SU-DHL-6 (cell line): ENCODE data around the gene DACH1.

Experiments used
- H2AFZ ChIP-seq: fragments of 200-600 bp; sonication (generic); 2 replicates; pipeline ENCODE4 v1.6.1; 2014; ENCODE audit warnings: low read depth, mild to moderate bottlenecking, moderate library complexity, mixed read lengths, antibody characterized with exemption, low read length; ENCODE audit not compliant: severe bottlenecking
- H3F3A ChIP-seq: fragments of 200-600 bp; shearing (Covaris generic); 2 replicates; pipeline ENCODE4 v1.6.0; 2016; ENCODE audit warnings: antibody characterized with exemption, mild to moderate bottlenecking; ENCODE audit not compliant: insufficient read depth
- H3K27ac ChIP-seq: fragments of 200-600 bp; sonication (generic); 2 replicates; pipeline ENCODE4 v1.5.1; 2016; ENCODE audit warnings: low read depth, mild to moderate bottlenecking, low read length, moderate library complexity, mixed read lengths
- H3K27me3 ChIP-seq: fragments of 200-600 bp; sonication (generic), shearing (Covaris generic); 2 replicates; pipeline ENCODE4 v1.6.0; 2014; ENCODE audit warnings: mild to moderate bottlenecking, low read length
- H3K36me3 ChIP-seq: fragments of 200-600 bp; sonication (generic); 2 replicates; pipeline ENCODE4 v1.6.1; 2014; ENCODE audit warnings: mild to moderate bottlenecking, low read length, mixed read lengths
- H3K4me2 ChIP-seq: fragments of 300-600, 200-600 bp; shearing (Covaris generic), sonication (generic); 2 replicates; pipeline ENCODE4 v1.6.0; 2014; ENCODE audit warnings: low read length, low read depth, mild to moderate bottlenecking; ENCODE audit not compliant: poor library complexity, severe bottlenecking
- H3K4me3 ChIP-seq: fragments of 200-600 bp; sonication (generic); 2 replicates; pipeline ENCODE4 v1.5.1; 2014; ENCODE audit warnings: antibody characterized with exemption, low read length, mild to moderate bottlenecking, mixed read lengths; ENCODE audit not compliant: insufficient read depth, poor library complexity, severe bottlenecking
- H3K79me2 ChIP-seq: fragments of 200-600 bp; sonication (generic); 2 replicates; pipeline ENCODE4 v1.6.1; 2014; ENCODE audit warnings: mild to moderate bottlenecking, low read length, moderate library complexity; ENCODE audit not compliant: insufficient read depth
- H3K9ac ChIP-seq: fragments of 200-600 bp; sonication (generic); 2 replicates; pipeline ENCODE4 v1.7.0; 2014; ENCODE audit warnings: mild to moderate bottlenecking, low read length
- H3K9me2 ChIP-seq: fragments of 200-600 bp; sonication (generic); replicated peaks from 2 replicates; pipeline ENCODE4 v1.6.1; 2014; ENCODE audit warnings: low read length; ENCODE audit not compliant: insufficient read depth
- H3K9me3 ChIP-seq: fragments of 200-600 bp; sonication (generic); 2 replicates; pipeline ENCODE4 v1.6.1; 2014; ENCODE audit warnings: low read length, mixed read lengths; ENCODE audit not compliant: insufficient read depth
- H4K20me1 ChIP-seq: fragments of 200-600 bp; sonication (generic); 2 replicates; pipeline ENCODE4 v1.6.1; 2014; ENCODE audit warnings: low read depth, mild to moderate bottlenecking, antibody characterized with exemption, low read length, moderate library complexity, mixed read lengths
- EZH2phosphoT487 ChIP-seq: fragments of 200-600 bp; sonication (generic), shearing (Covaris generic); conservative IDR thresholded peaks from 2 replicates; pipeline ENCODE4 v1.6.1; 2018; ENCODE audit warnings: mild to moderate bottlenecking, antibody characterized with exemption, low read length, moderate library complexity, mixed read lengths
- TF ChIP-seq, protein P1 (sequence below): fragments of 200-600 bp; sonication (generic); IDR thresholded peaks from one replicate; pipeline ENCODE4 v1.5.1; 2017; ENCODE audit warnings: antibody characterized with exemption, mild to moderate bottlenecking, low read length, moderate library complexity; ENCODE audit not compliant: insufficient read depth, poor library complexity, severe bottlenecking

The DACH1 gene

DNA sequence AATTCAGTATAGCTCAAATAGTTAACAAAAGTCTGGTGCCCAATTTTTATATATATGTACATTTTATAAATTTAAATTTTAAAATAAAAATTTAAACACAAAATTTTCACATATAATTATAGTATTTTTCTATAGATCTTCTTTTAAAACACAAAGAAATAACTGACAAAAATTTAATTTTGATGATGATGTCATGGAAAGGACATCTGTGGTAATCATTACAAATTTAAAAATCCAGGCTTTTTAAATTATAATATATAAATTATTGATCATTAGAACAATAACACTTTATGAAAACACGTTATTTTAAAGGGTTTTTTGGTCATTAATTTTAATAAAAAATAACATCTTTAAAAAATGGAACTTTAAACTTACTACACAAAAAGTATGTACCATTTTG lies 381.1 kb downstream of the DACH1 start:
- Histone ChIP-seq H3K4me3 (no peak overlapping the region), H3K4me2 (no peak overlapping the region), H3K79me2 (no peaks in the 10 kb centered on the region), H3K27me3 (no peaks in the 10 kb centered on the region), H3K9me2 (no peaks in the 10 kb centered on the region), H3K36me3 (no peaks in the 10 kb centered on the region), H2AFZ (no peak overlapping the region), H3K9ac (no peak overlapping the region), H3K27ac (no peak overlapping the region), H3K9me3 (no peaks in the 10 kb centered on the region), H3F3A (no peaks in the 10 kb centered on the region), H4K20me1 (no peaks in the 10 kb centered on the region)
- TF ChIP-seq, protein P1, sequence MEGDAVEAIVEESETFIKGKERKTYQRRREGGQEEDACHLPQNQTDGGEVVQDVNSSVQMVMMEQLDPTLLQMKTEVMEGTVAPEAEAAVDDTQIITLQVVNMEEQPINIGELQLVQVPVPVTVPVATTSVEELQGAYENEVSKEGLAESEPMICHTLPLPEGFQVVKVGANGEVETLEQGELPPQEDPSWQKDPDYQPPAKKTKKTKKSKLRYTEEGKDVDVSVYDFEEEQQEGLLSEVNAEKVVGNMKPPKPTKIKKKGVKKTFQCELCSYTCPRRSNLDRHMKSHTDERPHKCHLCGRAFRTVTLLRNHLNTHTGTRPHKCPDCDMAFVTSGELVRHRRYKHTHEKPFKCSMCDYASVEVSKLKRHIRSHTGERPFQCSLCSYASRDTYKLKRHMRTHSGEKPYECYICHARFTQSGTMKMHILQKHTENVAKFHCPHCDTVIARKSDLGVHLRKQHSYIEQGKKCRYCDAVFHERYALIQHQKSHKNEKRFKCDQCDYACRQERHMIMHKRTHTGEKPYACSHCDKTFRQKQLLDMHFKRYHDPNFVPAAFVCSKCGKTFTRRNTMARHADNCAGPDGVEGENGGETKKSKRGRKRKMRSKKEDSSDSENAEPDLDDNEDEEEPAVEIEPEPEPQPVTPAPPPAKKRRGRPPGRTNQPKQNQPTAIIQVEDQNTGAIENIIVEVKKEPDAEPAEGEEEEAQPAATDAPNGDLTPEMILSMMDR, result no peak
- TF ChIP-seq EZH2phosphoT487, result no peak

GRCh38 chr13:71483733-71484132 lies 383.3 kb downstream of the DACH1 start:
- Histone ChIP-seq H3K9ac (no peak overlapping the region), H3K79me2 (no peaks in the 10 kb centered on the region), H4K20me1 (no peaks in the 10 kb centered on the region), H3K27ac (no peak overlapping the region), H3K9me2 (no peaks in the 10 kb centered on the region), H3K4me3 (no peak overlapping the region), H3K27me3 (no peaks in the 10 kb centered on the region), H3K4me2 (no peak overlapping the region), H3F3A (no peaks in the 10 kb centered on the region), H2AFZ (no peak overlapping the region), H3K9me3 (no peaks in the 10 kb centered on the region), H3K36me3 (no peaks in the 10 kb centered on the region)
- TF ChIP-seq, protein P1, result no peak
- TF ChIP-seq EZH2phosphoT487, result no peak

GRCh38 chr13:71481501-71481900 lies 385.5 kb downstream of the DACH1 start:
- TF ChIP-seq, protein P1, result no peak
- TF ChIP-seq EZH2phosphoT487, result no peak
- H3K27ac ChIP-seq, result no peak overlapping the region
- H2AFZ ChIP-seq, result no peak overlapping the region
- H3K9ac ChIP-seq, result no peak overlapping the region
- H3K4me2 ChIP-seq, result no peak overlapping the region
- H3K4me3 ChIP-seq, result no peak overlapping the region
- no peaks in the 10 kb centered on the region for H3K9me3 ChIP-seq
- no peaks in the 10 kb centered on the region for H3K79me2 ChIP-seq
- no peaks in the 10 kb centered on the region for H3F3A ChIP-seq
- no peaks in the 10 kb centered on the region for H3K9me2 ChIP-seq
- no peaks in the 10 kb centered on the region for H4K20me1 ChIP-seq
- no peaks in the 10 kb centered on the region for H3K36me3 ChIP-seq
- H3K27me3 ChIP-seq, result no peaks in the 10 kb centered on the region
